Adipocyte (in vitro differentiated cells): ENCODE measurements around the gene B3GLCT.
A peak's percentile ranks its signal among the peaks of the same experiment; 100 is the strongest.
"Not testable (repeated sequence)": the region's sequence is repeated elsewhere in the genome, so short reads cannot be mapped to it uniquely, and the experiment has no call there.

Experiments used
- DNase-seq: peaks from one replicate; pipeline ENCODE4 v3.0.0-alpha.2; 2015; ENCODE audit warnings: low read depth
- H3K27me3 ChIP-seq: replicated peaks from 2 replicates; pipeline ENCODE4 v1.7.0; 2013; ENCODE audit warnings: mild to moderate bottlenecking, low read length, moderate library complexity; ENCODE audit not compliant: control insufficient read depth, insufficient read depth
- H3K36me3 ChIP-seq: 2 replicates; pipeline ENCODE4 v1.7.0; 2013; ENCODE audit warnings: low read length, mild to moderate bottlenecking, moderate library complexity; ENCODE audit not compliant: control insufficient read depth, insufficient read depth, severe bottlenecking
- H3K4me1 ChIP-seq: 2 replicates; pipeline ENCODE4 v1.7.0; 2013; ENCODE audit warnings: mild to moderate bottlenecking, low read length, moderate library complexity; ENCODE audit not compliant: control insufficient read depth, insufficient read depth
- H3K4me3 ChIP-seq: 2 replicates; pipeline ENCODE4 v1.7.0; 2013; ENCODE audit warnings: mild to moderate bottlenecking, low read length, moderate library complexity
- H3K9ac ChIP-seq: 2 replicates; pipeline ENCODE4 v1.7.0; 2013; ENCODE audit warnings: mild to moderate bottlenecking, low read length, moderate library complexity
- H3K9me3 ChIP-seq: 2 replicates; pipeline ENCODE4 v1.7.0; 2013; ENCODE audit warnings: mild to moderate bottlenecking, low read length, moderate library complexity; ENCODE audit not compliant: control insufficient read depth

B3GLCT gene

GRCh38 chr13:31208559-31209122 lies 8.9 kb downstream of the B3GLCT start:
- no peak for DNase-seq
- H3K4me3 ChIP-seq: no peak overlapping the region
- no peaks in the 10 kb centered on the region for H3K9me3 ChIP-seq
- H3K27me3 ChIP-seq: no peaks in the 10 kb centered on the region
- H3K9ac ChIP-seq: no peak overlapping the region
- peaks cover 44% of the 10 kb centered on the region for H3K4me1 ChIP-seq
- no peaks in the 10 kb centered on the region for H3K36me3 ChIP-seq

GRCh38 chr13:31209172-31209840 lies 9.5 kb downstream of the B3GLCT start:
- H3K27me3 ChIP-seq: no peaks in the 10 kb centered on the region
- no peaks in the 10 kb centered on the region for H3K9me3 ChIP-seq
- no peak for DNase-seq
- peaks cover 47% of the 10 kb centered on the region for H3K4me1 ChIP-seq
- peak overlapping the region; percentile 40 for H3K9ac ChIP-seq
- peak overlapping the region; percentile 43 for H3K4me3 ChIP-seq
- H3K36me3 ChIP-seq: no peaks in the 10 kb centered on the region

- H3K9me3 ChIP-seq: no peaks in the 10 kb centered on the region
- DNase-seq: no peak
- no peaks in the 10 kb centered on the region for H3K36me3 ChIP-seq
- H3K4me1 ChIP-seq: peaks cover 47% of the 10 kb centered on the region
- H3K9ac ChIP-seq: peak overlapping the region; percentile 40
- no peaks in the 10 kb centered on the region for H3K27me3 ChIP-seq
- H3K4me3 ChIP-seq: peak overlapping the region; percentile 43
Measured at GRCh38 chr13:31209841-31210210, 10.1 kb downstream of the B3GLCT start.

GRCh38 chr13:31213651-31214289 lies 14.0 kb downstream of the B3GLCT start:
- Histone ChIP-seq H3K9ac (no peak overlapping the region), H3K27me3 (no peaks in the 10 kb centered on the region), H3K36me3 (no peaks in the 10 kb centered on the region), H3K9me3 (no peaks in the 10 kb centered on the region), H3K4me1 (peaks cover 34% of the 10 kb centered on the region), H3K4me3 (no peak overlapping the region)
- peak; percentile 47 for DNase-seq

- H3K36me3 ChIP-seq: no peaks in the 10 kb centered on the region
- H3K9me3 ChIP-seq: no peaks in the 10 kb centered on the region
- no peak overlapping the region for H3K4me3 ChIP-seq
- DNase-seq: peak; percentile 29
- H3K4me1 ChIP-seq: peaks cover 28% of the 10 kb centered on the region
- H3K9ac ChIP-seq: no peak overlapping the region
- H3K27me3 ChIP-seq: no peaks in the 10 kb centered on the region
Measured at GRCh38 chr13:31214435-31214834, 14.7 kb downstream of the B3GLCT start.

- DNase-seq, H3K9ac ChIP-seq, H3K36me3 ChIP-seq: not testable (repeated sequence)
Measured at GRCh38 chr13:31216916-31217315, 17.1 kb downstream of the B3GLCT start.

GRCh38 chr13:31219909-31220598 lies 20.3 kb downstream of the B3GLCT start:
- H3K4me1 ChIP-seq: peaks cover 1% of the 10 kb centered on the region
- no peak for DNase-seq

More at GRCh38 chr13:31216916-31217315, 17.1 kb downstream of the B3GLCT start:
- not testable (repeated sequence) for H3K27me3 ChIP-seq, H3K4me3 ChIP-seq, H3K9me3 ChIP-seq
- peaks cover 17% of the 10 kb centered on the region for H3K4me1 ChIP-seq

GRCh38 chr13:31221057-31221456 lies 21.3 kb downstream of the B3GLCT start:
- no peak for DNase-seq
- H3K36me3 ChIP-seq: no peaks in the 10 kb centered on the region
- no peaks in the 10 kb centered on the region for H3K4me1 ChIP-seq
- no peaks in the 10 kb centered on the region for H3K27me3 ChIP-seq
- H3K4me3 ChIP-seq: no peak overlapping the region
- no peak overlapping the region for H3K9ac ChIP-seq
- H3K9me3 ChIP-seq: no peaks in the 10 kb centered on the region

More at GRCh38 chr13:31219909-31220598, 20.3 kb downstream of the B3GLCT start:
- no peak overlapping the region for H3K9ac ChIP-seq
- no peaks in the 10 kb centered on the region for H3K27me3 ChIP-seq
- H3K36me3 ChIP-seq: no peaks in the 10 kb centered on the region
- H3K9me3 ChIP-seq: no peaks in the 10 kb centered on the region
- H3K4me3 ChIP-seq: no peak overlapping the region

GRCh38 chr13:31223215-31223614 lies 23.4 kb downstream of the B3GLCT start:
- no peak overlapping the region for H3K9ac ChIP-seq
- no peaks in the 10 kb centered on the region for H3K9me3 ChIP-seq
- H3K36me3 ChIP-seq: no peaks in the 10 kb centered on the region
- no peaks in the 10 kb centered on the region for H3K27me3 ChIP-seq
- no peak overlapping the region for H3K4me3 ChIP-seq
- H3K4me1 ChIP-seq: peaks cover 7% of the 10 kb centered on the region
- DNase-seq: no peak

- Histone ChIP-seq H3K4me1 (peaks cover 7% of the 10 kb centered on the region), H3K4me3 (no peak overlapping the region)
- no peak for DNase-seq
Measured at GRCh38 chr13:31223640-31224039, 23.9 kb downstream of the B3GLCT start.

GRCh38 chr13:31224174-31224669 lies 24.4 kb downstream of the B3GLCT start:
- H3K27me3 ChIP-seq: no peaks in the 10 kb centered on the region
- no peak overlapping the region for H3K9ac ChIP-seq
- no peaks in the 10 kb centered on the region for H3K9me3 ChIP-seq
- peaks cover 7% of the 10 kb centered on the region for H3K4me1 ChIP-seq
- no peak overlapping the region for H3K4me3 ChIP-seq
- no peak for DNase-seq
- no peaks in the 10 kb centered on the region for H3K36me3 ChIP-seq

More at GRCh38 chr13:31223640-31224039, 23.9 kb downstream of the B3GLCT start:
- Histone ChIP-seq H3K9ac (no peak overlapping the region), H3K36me3 (no peaks in the 10 kb centered on the region), H3K9me3 (no peaks in the 10 kb centered on the region), H3K27me3 (no peaks in the 10 kb centered on the region)
